CD1c-positive myeloid dendritic cell (primary cell): ENCODE data around the gene CCDC33.
"Not testable (repeated sequence)": the region's sequence is repeated elsewhere in the genome, so short reads cannot be mapped to it uniquely, and the experiment has no call there.

Experiments
- DNase-seq: peaks from one replicate; pipeline ENCODE4 v3.0.0-alpha.2; 2016; ENCODE audit errors: extremely low spot score

Gene CCDC33

DNA sequence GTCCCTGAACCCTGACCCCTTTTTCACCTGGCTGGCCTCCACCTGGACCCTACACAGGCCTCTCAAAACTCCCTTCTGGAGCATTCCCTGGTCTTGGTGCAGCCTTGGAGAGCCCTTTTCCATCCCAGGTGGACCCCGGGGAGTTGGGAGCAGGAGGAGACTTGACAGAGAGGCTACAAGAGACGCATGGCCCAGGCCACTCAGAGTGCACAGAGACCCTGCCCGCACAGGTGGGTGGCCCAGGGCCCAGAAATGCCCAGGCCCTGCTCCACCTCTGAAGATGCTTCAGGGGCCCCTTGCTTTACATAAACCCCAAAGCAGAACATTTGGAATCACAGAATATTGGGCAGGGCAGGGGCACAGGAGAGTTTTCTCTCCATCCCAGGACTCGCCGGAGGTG lies 97.0 kb downstream of the CCDC33 start:
- DNase-seq = no peak

DNA sequence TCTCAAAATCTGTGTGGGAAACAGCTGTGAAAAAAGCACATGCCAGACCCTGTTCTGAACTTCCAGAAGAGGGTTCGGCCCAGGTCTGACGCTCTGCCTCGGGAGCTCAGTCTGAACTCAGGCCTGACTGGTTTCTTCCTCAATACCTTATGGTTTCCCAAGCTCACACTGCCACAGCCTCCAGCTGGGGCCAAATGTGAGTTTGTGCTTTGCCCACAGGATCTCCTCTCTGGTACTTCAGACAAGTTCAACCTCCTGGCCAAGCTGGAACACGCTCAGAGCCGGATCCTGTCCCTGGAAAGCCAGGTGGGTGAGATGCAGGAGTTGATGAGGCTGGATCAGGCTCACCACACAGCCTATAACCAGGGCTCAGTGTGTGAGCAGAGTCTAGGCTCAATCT lies 97.5 kb downstream of the CCDC33 start:
- DNase-seq = no peak

DNA sequence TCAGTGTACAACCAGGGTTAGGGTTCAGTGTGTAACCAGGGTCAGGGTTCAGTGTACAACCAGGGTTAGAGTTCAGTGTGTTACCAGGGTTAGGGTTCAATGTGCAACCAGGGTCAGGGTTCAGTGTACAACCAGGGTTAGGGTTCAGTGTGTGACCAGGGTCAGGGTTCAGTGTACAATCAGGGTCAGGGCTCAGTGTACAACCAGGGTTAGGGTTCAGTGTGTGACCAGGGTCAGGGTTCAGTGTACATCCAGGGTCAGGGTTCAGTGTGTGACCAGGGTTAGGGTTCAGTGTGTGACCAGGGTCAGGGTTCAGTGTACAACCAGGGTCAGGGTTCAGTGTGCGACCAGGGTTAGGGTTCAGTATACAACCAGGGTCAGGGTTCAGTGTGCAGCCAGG lies 98.0 kb downstream of the CCDC33 start:
- DNase-seq = no peak

DNA sequence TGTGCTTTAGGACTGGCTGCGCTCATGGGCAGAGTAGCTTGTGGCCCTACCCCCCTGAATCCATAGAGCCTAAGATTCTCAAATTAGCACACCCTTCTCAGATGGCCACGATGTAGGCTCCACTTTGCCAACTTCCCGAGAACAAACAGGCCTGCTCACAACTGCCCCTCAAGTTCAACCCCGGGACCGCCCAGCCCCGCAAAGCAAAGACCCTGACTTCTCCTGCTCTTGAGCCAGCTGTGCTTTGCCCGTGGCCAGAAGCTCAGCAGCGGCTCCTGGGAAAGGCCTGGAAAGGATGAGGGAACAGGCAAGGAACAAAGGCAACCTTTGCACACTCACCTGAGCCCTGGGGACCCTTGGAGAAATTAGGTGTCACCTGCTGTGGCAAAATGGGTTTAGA lies 99.3 kb downstream of the CCDC33 start:
- no peak for DNase-seq

DNA sequence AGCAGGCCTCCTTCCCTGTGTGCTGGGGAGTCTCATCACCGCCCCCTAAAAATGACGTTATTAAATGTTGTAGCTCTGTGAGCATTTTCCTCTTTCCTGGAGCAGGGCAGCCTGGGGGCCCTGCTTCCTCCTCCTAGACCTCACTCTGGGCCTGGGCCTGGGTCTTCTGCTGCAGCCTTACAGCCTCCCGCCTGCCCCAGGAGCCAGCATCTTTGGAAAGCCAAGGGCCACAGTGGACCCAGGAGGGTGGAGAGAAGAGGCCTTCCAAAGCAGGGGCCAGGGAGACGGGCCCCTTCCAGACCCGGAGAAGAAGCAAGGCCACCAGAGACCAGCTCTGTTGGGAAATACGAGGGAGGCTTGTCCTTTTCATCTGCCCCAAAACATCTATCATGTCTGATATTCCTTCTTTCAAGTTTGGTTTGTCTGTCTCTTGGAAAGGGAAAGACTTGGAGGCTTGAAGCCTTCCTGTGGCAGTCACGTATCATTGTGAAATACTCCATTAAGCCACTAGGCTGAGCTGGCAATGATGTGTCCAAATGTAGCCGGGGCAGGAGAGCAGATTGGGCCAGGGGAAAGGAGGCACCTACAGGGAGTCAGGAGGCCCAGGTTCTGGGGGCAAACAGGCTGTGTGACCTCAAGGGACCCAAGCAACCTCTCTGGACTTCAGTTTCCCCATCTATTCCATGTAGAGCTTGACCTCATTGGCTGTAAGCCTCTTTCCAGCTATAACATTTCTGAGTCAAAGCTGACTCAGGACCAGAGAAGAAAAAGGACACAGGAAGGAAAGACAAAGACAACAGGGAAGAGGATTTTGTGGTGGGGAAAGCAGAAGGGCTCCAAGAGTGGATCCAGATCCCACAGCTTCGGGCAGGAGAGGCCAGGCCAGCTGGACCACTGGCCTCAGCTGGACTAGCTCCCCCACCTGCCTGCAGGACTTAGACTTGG lies 100.2 kb downstream of the CCDC33 start:
- DNase-seq = no peak

DNA sequence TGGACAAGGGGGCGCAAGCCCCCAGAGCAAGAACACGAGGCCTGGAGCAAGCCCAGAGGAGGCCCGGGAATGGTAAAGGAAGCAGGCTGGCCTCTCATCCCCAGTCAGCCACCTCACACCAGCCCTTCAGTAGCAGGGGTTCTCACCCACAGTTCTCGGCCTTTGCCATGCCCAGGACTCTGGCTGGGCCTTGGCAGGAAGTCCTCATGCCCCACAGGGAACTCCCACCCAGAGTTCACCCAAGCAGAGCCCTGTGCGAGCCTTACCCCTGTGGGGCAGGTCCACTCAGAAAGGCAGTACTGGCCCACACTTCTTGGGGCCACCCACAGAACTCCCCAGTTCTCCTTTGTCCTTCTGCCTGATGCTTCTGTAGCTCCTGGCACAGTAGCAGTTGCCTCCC lies 101.0 kb downstream of the CCDC33 start:
- no peak for DNase-seq

DNA sequence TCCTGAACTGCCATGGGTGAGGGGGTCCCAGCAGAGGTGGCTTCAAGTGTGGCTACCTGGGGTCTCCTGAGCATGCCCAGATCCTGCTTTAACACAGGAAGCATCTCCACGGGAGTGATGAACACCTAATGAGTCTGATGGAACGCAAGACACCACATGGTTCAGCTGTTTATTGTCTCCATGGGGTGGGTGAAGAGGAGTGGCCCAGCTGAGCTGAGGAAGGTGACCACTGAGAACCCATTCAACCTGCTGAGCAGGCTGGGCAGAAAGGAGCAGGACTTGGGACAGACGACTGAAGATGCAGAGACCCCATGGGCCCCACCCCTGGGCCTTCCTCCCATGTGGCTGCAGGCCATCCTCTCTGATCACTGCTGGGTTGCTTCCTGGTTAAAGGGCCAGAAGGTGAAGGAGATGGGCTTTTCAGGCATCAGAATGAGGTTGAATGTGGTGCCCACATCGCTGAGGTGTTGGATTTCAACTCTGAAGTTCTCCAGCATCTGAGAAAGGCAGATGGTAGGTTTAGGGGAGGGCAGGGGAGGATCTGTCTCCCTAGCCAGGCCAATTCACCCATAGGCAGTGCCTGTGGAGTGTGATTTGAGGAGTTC lies 101.6 kb downstream of the CCDC33 start:
- DNase-seq = no peak

DNA sequence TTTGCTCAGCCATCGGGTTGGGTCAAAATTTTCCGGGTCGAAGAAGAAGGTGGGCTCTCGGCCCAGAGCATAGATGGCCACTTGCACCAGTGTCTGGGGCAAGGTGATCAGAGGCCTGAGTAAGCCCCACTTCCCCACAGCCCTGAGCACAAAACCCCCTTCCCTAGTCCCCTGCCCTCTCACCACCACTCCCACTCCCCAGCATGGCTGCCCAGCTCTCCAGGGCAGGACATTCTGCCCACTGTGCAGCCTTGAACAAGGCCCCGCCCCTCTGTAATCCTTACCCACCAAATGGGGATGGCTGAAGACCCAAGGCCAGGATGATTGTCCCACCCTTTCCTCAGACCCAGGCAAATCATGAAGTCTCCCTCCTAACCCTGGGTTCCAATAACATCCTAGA lies 102.5 kb downstream of the CCDC33 start:
- DNase-seq = no peak

DNA sequence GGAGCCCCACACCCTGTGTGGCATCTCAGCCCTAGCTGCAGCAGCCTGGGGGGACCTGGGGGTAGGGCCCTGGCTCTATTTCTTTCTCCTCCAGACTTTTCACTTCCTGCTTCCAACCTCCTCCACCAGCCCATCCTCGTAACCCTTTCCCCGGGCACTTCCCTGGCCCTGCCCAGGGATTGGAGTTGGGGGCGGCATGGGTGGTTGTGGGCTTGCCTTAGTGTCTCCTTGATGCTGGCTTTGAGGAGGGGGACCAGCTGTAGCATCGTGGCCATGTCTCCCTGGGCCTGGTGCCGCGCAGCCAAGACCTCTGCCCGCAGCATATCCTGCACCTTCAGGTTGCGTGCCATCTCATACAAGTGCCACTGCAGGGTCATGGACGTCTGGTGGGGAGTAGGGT lies 103.2 kb downstream of the CCDC33 start:
- DNase-seq = no peak

DNA sequence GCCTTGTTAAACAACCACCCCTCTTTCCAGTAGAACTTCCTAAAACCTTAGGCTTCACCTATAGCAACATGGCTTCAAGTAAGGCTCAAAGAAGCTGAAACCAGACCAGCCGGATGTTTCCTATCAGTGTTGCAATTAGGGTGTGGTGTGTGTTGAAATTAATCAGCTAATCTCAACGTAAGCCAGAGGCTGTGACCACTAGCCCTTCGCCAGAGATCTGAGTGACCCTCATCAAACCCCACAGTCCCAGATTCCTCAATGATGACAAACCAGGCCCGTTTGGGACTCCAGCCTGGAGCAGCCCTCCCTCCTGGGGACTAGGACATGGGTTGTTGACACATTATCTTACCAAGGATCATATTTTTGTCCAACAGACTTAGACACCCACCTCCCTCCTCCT lies 104.0 kb downstream of the CCDC33 start:
- DNase-seq = no peak

DNA sequence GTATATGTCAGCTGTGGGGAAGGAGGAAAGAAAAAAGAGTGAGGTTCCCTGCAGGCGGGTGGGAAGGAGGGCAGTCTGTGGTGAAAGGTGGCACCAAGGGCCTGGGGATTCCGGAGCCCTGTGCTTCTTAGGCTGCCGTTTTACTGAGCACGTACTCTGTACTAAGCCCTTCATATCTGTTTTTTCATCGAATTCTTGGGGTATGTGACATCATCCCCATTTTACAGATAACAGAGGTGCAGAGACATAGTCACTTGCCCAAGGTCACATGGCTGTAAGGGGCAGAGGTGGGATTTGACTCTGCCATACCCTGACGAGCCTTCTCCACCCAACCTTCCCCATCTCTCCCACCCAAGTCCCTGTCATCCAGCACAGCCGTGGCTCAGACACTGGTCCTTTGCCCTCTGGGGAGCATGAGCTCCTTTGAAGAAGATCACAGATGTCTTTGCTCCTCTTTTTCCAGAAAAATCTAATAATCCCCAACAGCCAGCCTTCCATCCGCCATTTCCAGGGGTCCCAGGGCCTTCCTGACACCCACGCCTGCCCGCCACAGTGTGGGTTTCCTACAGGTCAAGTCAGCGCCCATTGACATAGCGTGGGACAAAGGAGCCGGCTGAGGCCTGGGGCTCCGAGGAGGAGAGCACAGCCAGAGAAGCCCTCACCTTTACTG lies 107.1 kb downstream of the CCDC33 start:
- DNase-seq = no peak

DNA sequence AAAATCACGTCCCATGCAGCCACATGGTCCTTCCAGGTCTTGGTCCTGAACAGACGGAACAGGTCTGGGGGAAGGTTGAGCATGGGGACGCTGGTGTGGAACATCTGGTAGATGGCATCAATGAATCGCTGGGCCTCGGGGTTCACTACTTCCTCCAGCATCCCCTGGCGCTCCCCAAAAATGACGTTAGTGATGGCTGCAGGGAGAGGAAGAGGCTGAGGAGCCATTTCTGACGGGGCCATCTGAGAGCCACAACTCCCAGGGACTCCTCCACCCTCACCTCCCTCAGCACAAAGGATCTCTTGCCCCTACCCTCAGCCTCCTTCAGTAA lies 107.6 kb downstream of the CCDC33 start:
- no peak for DNase-seq

DNA sequence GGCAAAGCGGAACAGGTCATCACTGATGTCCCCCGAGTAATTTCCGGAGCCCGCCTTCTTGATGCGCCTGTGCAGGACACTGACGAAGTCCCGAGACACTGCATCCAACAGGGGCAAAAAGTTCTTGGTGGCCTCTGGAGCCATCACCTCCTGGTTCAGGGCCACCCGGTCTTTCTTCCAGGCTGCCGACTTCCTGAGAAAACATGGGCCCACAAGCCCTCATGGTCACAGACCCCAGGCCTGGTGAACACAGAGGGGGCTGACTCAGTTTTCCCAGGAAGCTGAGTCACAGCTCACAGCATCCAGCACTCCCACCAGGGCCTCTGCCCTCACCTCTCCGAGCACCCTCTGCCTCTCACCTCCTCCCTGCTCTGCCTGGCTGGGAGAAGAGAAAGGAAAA lies 108.9 kb downstream of the CCDC33 start:
- DNase-seq = no peak

DNA sequence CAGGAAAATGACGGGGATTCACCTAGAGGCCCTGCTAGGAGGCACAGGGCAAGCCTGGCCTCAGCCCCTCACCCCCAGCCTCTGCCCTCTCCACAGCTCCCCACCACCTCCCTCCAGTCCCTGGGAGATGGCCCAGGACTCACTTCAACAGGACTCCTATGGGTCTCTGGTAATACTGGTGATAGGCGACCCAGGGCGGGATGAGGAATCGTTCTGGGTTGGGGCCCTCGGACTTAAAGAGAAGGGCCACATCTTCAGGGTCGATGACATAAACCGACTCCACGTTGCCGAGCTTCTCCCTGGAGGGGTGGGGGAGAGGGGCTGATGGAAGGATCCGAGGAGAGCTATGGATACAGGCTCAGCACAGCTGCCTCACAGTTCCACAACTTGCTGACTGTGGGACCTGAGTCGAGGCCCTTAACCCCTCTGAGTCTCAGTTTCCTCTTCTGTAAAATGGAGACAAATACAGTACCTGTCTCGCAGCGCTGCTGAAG lies 111.7 kb downstream of the CCDC33 start:
- DNase-seq = no peak

DNA sequence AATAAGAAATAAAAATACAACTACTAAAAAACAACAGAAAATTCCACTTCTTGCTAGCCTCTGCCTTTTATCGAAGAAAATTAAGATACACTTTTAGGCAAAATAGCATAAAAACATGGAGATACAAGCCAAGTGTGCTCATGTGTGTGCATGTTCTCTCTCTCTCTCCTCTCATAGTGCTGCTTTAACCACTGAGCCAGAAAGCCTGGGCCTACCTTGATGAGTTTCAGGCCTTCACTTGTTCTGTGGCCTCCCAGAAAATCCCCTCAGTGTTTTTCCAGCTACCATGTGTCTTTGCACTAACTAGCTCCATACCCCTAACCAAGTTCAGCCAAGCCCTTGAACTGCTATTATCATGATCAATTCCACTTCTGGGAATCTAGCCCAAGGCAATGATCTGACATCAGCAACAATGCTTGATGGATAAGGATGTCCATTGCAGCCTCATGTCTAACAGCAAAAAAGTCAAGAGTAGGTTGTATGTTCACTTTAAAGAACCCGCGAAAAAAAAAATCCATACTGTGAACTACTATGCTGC lies 113.2 kb downstream of the CCDC33 start:
- DNase-seq = no peak

DNA sequence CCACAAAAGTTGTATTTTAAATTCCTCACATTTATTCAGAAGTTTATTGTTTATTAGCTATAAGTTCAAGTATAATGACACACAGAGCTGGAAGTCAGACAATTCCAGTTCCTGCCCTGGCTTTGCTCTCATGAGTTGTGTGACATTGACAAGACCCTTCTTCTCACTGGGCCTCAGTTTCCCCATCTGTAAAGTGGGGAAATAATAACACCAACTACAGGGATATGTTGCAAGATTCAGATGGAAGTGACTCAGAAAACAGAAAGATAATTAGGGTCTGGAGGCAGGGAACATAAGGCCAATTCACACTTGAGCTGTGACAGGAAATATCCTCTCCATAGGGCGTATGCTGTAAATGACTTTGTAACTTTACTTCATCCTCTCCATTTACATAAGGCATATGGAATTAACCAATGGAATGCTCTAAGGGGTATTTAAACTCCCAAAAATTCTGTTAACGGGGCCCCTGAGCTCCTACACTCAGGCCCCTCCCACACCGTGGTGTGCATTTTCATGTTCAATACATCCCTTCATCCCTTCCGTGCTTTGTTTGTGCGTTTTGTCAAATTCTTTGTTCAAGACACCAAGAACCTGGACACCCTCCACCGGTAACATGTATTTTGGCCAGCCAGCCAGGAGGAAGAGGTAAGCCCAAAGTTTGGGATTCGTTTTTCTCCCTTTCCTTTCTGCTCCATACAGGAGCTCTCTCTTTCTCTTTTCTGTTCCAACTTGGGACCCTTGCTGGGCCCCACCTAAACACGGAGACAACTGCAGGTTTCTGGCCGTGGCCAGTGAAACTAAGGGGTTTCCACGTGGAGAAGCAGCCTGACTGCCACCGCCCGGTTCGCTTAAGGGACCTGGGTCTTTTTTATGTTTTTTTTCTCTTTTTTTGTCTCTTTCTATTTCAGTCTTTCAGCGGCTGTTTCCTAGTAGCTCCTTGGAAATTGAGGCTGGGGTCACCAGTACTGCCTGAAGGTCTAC lies 114.5 kb downstream of the CCDC33 start:
- DNase-seq = no peak

DNA sequence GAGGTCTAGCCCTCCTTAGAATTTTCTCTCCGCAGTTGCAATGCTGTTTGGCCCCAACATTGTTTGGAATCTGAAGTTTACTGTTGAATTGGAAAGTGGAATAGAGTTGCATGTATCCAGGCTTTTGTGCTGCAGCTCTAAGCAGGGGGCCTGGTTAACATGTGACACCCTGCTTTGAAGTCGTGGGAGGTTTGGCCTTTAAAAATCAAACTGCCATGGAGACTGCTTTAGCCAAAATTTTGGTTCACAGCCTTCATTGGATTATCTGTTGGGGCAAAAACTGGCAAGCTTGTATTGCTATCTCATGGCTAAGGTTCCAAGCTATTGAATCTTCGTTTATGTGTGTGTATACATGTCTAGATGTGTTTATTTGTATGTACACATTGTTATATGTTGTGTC lies 115.5 kb downstream of the CCDC33 start:
- DNase-seq = no peak

DNA sequence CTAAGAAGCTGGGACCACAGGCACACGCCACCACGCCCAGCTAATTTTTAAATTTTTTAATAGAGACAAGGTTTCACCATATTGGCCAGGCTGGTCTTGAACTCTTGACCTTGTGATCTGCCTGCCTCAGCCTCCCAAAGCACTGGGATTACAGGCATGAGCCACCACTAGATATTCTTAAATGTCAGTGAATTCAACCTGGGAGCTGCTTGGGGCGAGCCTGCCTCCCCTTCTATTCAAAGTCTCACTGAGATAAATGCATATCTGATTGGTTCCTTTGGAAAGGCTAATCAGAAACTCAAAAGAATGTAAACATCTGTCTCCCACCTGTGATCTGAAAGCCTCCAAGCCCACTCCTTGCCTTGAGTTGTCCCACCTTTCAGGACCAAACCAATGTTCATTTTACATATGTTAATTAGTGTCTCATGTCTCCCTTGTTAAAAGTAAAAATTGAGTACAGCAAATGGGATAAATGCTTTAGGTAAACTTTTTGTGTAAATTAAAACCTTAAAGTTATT lies 116.3 kb downstream of the CCDC33 start:
- DNase-seq = no peak

DNA sequence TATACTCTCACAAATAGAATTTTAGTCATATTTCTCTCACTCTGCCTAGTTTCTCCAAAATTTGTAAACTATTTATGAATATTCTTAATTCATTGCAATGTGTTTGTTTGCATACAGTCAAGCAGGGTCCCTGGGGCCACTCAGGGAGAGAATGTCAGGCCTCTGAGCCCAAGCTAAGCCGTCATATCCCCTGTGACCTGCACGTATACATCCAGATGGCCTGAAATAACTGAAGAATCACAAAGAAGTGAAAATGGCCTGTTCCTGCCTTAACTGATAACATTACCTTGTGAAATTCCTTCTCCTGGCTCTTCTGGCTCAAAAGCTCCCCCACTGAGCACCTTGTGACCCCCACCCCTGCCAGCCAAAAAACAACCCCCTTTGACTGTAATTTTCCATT lies 117.9 kb downstream of the CCDC33 start:
- not testable (repeated sequence) for DNase-seq

DNA sequence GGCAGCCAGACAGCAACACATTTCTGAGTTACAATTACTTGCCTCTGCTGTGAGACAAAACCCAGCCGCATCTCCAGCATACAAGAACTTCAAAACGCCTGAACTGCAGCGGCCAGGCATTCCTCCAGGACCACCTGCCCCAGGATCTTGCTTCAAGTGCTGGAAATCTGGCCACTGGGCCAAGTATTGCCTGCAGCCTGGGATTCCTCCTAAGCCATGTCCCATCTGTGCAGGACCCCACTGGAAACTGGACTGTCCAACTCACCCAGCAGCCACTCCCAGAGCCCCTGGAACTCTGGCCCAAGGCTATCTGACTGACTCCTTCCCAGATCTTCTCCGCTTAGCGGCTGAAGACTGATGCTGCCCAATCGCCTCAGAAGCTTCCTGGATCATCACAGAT lies 119.9 kb downstream of the CCDC33 start:
- not testable (repeated sequence) for DNase-seq

DNA sequence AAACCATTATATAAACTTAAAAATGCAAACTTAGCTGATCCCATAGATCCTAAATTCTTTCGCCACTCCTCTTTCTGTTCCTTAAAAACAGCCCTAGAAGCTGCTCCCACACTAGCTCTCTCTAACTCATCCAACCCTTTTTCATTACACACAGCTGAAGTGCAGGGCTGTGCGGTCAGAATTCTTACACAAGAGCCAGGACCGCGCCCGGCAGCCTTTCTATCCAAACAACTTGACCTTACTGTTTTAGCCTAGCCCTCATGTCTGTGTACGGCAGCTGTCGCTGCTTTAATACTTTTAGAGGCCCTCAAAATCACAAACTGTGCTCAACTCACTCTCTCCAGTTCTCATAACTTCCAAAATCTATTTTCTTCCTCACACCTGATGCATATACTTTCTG lies 121.4 kb downstream of the CCDC33 start:
- not testable (repeated sequence) for DNase-seq
